Activated B cell treated with CpG ODN at 0.5 μM for 24 hours (primary cell): ENCODE results near the gene CAMTA1. TPM values are rescaled to one million over a fixed set of nuclear protein-coding genes. Genes with fewer than 3 reads are reported as not detected.
A peak's percentile ranks its signal among the peaks of the same experiment; 100 is the strongest.

Source experiments
- ATAC-seq: fragments of 200-7000 bp; cut with Tn5 transposase; one replicate; pipeline ENCODE4 v1.10.0; 2021; ENCODE audit warnings: low read depth, mild to moderate bottlenecking, moderate library complexity
- CTCF ChIA-PET: fragments of 350-600 bp; sonication (Branson Sonifier 250); formaldehyde crosslinking; loops from one replicate; lab custom pipeline; 2021; ENCODE audit warnings: antibody characterized with exemption; lab: Charles Lee
- POLR2A ChIA-PET: fragments of 350-600 bp; sonication (Branson Sonifier 250); formaldehyde crosslinking; loops from one replicate; lab custom pipeline; 2021; ENCODE audit warnings: antibody characterized with exemption; lab: Charles Lee
- DNase-seq: peaks from one replicate; pipeline ENCODE4 v3.0.0; 2022
- H3K27ac Mint-ChIP-seq: one replicate; pipeline ENCODE4 v1.8.0; 2020; ENCODE audit warnings: mixed read lengths
- H3K27me3 Mint-ChIP-seq: one replicate; pipeline ENCODE4 v1.8.0; 2021; ENCODE audit warnings: mixed read lengths
- H3K36me3 Mint-ChIP-seq: one replicate; pipeline ENCODE4 v1.8.0; 2021; ENCODE audit warnings: low read depth, mixed read lengths
- H3K4me1 Mint-ChIP-seq: one replicate; pipeline ENCODE4 v1.8.0; 2021; ENCODE audit warnings: mixed read lengths
- H3K4me3 Mint-ChIP-seq: one replicate; pipeline ENCODE4 v1.8.0; 2020; ENCODE audit warnings: mild to moderate bottlenecking, mixed read lengths
- H3K9me3 Mint-ChIP-seq: one replicate; pipeline ENCODE4 v1.8.0; 2020; ENCODE audit warnings: mixed read lengths
- CTCF ChIP-seq: fragments of 200-600 bp; IDR thresholded peaks from one replicate; pipeline ENCODE4 v1.8.0; 2022; ENCODE audit warnings: antibody characterized with exemption, mild to moderate bottlenecking
- intact Hi-C: fragments of 100-400 bp; cut with micrococcal nuclease; formaldehyde crosslinking; loops from one replicate; pipeline ENCODE4 v1.15.1; 2024
- total RNA-seq: library from RNA; stranded (reverse); gene quantifications from 2 replicates; pipeline ENCODE4 v1.2.3, GENCODE V29; 2022

CAMTA1 gene
- total RNA-seq, 1 donor from 2014 or later = 49.8 TPM

DNA sequence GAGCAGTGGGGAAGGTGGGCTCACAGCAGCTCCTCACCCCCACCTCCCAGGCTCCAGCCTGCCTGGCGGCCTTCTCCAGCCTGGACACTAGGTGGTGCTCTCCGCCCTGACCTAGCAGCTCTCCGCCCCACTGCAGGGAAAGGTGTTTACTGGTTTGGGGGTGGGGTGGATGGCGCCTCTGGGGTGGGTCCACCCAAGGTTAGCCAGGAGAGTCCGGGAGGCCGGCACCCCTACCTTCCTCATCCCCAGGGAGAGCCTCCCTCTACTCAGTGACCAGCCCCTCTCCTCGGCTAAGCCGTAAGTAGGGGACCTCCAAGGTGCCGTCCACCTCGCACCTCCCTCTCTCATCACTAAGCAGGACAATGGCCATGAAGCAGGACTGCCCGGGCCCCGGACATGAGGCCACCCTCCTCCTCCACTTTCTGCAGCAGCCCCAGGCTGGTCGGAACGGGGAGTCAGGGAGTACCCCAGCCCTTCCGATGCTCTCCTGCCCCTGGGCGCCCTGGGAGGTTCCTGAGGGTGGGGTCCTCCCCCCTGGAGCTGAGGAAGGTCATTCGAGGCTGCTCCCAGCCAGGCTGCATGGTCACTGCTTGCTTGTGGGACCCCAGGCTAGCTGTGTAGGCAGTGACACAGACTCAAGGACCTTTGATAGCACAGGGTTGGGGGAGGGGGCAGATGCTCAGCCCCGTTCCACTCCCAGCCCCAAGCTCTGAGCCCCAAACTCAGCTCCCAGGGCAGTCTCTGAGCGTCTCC is 884.5 kb downstream of the CAMTA1 start:
- DNase-seq = peak; percentile 53
- ChIA-PET POLR2A (interaction anchor here (0.6 to 0.8 kb wide), 2 partner anchors 83 to 758 kb away, joined by 3 read pairs; no protein-coding TSS in a partner anchor), CTCF (interaction anchor here (0.6 to 10.0 kb wide), 10 partner anchors 8 to 678 kb away, joined by 3 to 270 read pairs (median 6); no protein-coding TSS in a partner anchor)
- Mint-ChIP-seq H3K27ac (no peak overlapping the region), H3K4me1 (peaks cover 20% of the 10 kb centered on the region), H3K27me3 (peaks cover 5% of the 10 kb centered on the region), H3K9me3 (no peaks in the 10 kb centered on the region), H3K36me3 (no peaks in the 10 kb centered on the region), H3K4me3 (no peak overlapping the region)
- ATAC-seq = peak; percentile 73
- no peak for TF ChIP-seq CTCF
- intact Hi-C loops = loop anchor here (5.0 kb wide), 1 partner anchor 678 kb away; no protein-coding TSS in a partner anchor

DNA sequence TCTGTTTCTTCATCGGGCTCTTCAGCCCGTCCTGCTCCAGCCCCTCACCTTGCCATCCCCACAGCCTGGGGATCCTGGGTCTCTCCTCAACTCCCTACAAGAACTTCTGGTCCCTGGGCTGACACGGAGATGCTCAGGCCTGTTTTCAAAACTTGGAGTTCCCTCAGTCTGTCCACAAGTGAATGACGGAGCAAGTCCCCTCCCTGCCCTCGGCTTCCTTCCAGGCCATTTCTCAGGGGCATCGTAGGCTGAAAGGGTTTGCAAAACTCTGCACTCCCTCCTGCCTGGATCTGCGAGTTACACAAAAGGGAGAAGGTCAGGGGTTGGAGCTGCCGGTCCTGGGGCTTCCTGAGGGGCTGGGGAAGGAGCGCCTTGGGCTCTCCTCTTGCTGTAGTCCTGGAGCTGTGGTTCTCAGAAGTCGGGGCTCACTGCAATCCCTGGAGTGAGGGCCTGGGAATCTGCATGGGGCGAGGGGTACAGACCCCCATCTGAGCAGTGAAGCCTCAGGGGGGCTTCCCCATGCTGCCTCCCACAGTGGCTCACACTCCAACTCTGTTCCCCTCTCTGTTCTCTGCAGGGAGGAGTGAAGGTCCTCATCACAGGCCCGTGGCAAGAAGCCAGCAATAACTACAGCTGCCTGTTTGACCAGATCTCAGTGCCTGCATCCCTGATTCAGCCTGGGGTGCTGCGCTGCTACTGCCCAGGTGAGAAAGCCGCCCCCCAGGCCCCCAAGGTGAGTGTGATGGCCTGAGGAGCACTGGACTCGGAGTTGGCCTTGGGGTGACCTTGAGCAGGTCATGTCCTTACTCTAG is 885.3 kb downstream of the CAMTA1 start:
- DNase-seq (no peak), ATAC-seq (no peak)
- POLR2A ChIA-PET = no interaction called here
- Mint-ChIP-seq H3K9me3 (no peaks in the 10 kb centered on the region), H3K27me3 (peaks cover 10% of the 10 kb centered on the region), H3K4me3 (no peak overlapping the region), H3K36me3 (no peaks in the 10 kb centered on the region), H3K4me1 (peaks cover 20% of the 10 kb centered on the region), H3K27ac (no peak overlapping the region)
- no peak for TF ChIP-seq CTCF
- intact Hi-C loops = no loop called here
- CTCF ChIA-PET = interaction anchor here (1.5 to 10.0 kb wide), 4 partner anchors 72 to 231 kb away, joined by 6 to 270 read pairs (median 7); no protein-coding TSS in a partner anchor

GRCh38 chr1:7671146-7671465 is 885.9 kb downstream of the CAMTA1 start:
- ATAC-seq (no peak), DNase-seq (no peak)
- Mint-ChIP-seq H3K27ac (no peak overlapping the region), H3K4me3 (no peak overlapping the region), H3K9me3 (no peaks in the 10 kb centered on the region), H3K27me3 (peaks cover 11% of the 10 kb centered on the region), H3K36me3 (no peaks in the 10 kb centered on the region), H3K4me1 (peaks cover 20% of the 10 kb centered on the region)
- ChIA-PET CTCF (interaction anchor here (10.0 kb wide), 1 partner anchor 81 kb away, joined by 270 read pairs; no protein-coding TSS in a partner anchor), POLR2A (no interaction called here)
- no peak for TF ChIP-seq CTCF
- intact Hi-C loops = no loop called here

DNA sequence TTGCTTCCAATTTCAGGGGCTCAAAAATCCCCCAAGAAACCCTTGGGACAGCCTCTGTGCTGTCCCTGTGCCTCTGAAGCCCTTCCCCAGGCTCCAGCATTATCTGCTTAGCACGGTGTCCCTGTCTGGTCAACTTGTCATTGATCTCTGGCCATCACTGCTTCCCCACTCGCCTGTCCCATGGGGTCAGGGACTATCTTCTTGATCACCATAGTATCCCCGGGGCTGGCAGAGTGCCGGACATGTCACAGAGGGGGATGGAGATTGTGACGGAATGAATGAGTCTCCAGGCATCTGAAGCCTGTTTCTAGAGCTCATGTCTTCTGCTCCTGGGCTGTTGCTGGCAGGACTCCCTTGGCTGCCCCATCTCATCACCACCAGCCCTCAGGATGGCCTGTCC is 886.4 kb downstream of the CAMTA1 start:
- H3K4me3 Mint-ChIP-seq = no peak overlapping the region
- no peak for TF ChIP-seq CTCF
- POLR2A ChIA-PET = no interaction called here
- peaks cover 20% of the 10 kb centered on the region for H3K4me1 Mint-ChIP-seq
- DNase-seq = no peak
- no peaks in the 10 kb centered on the region for H3K36me3 Mint-ChIP-seq
- no peak for ATAC-seq
- intact Hi-C loops = no loop called here
- no peak overlapping the region for H3K27ac Mint-ChIP-seq
- no peaks in the 10 kb centered on the region for H3K9me3 Mint-ChIP-seq
- CTCF ChIA-PET = interaction anchor here (10.0 kb wide), 1 partner anchor 80 kb away, joined by 270 read pairs; no protein-coding TSS in a partner anchor
- peaks cover 11% of the 10 kb centered on the region for H3K27me3 Mint-ChIP-seq

DNA sequence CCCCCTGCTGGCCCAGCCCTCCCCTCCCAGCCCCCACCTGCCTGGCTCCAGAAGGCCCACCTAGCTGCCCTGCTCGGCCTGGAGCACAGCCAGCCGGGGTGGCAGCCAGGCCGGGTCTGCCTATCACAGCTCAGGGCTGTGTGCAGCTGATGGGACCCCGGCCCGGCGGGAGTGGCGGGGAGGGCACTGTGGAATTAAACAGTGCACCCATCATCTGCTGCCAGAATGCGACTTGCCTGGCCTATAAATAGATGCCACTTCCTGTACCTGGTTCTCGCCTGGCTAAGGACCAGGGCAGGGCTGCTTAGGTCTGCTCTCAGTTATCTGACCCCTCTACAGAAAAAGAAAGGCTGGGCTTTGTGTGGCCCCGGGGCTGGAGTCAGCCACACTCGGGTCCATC is 887.6 kb downstream of the CAMTA1 start:
- no peak for TF ChIP-seq CTCF
- H3K27me3 Mint-ChIP-seq = peaks cover 11% of the 10 kb centered on the region
- no peak for DNase-seq
- CTCF ChIA-PET = interaction anchor here (1.3 kb wide), 1 partner anchor 80 kb away, joined by 7 read pairs; no protein-coding TSS in a partner anchor
- no peak for ATAC-seq
- H3K4me1 Mint-ChIP-seq = peaks cover 20% of the 10 kb centered on the region
- no peaks in the 10 kb centered on the region for H3K9me3 Mint-ChIP-seq
- intact Hi-C loops = no loop called here
- H3K27ac Mint-ChIP-seq = no peak overlapping the region
- H3K4me3 Mint-ChIP-seq = no peak overlapping the region
- POLR2A ChIA-PET = no interaction called here
- no peaks in the 10 kb centered on the region for H3K36me3 Mint-ChIP-seq
